ENCODE results near the gene RIMS3. TPM values are rescaled to one million over a fixed set of nuclear protein-coding genes. Genes with fewer than 3 reads are reported as not detected.

RIMS3 gene
- total RNA-seq, 3 donors from 2014 or later: 0.64 to 4.4 (median 2.6) TPM

- Histone ChIP-seq H3K4me1 (no peaks in the 10 kb centered on the region), H3K9me3 (no peaks in the 10 kb centered on the region), H3K36me3 (no peaks in the 10 kb centered on the region), H3K27me3 (no peaks in the 10 kb centered on the region), H3K27ac (no peak overlapping the region), H3K4me3 (no peak overlapping the region)
- TF ChIP-seq POLR2AphosphoS5 (IDR thresholded peaks at IDR 0.05) (no peak), POLR2A (IDR thresholded peaks at IDR 0.05) (no peak), CTCF (IDR thresholded peaks at IDR 0.05) (no peak)
- peak in 1 of 2 donors; percentile 20 for DNase-seq (ENCODE audit: low spot score in 2 of 2)
- intact Hi-C loops (cut with DNase I; ENCODE audit: low total_unique reads): no loop called here
Measured at GRCh38 chr1:40622936-40623629, 42.4 kb downstream of the RIMS3 start.

GRCh38 chr1:40621821-40622450, 43.5 kb downstream of the RIMS3 start:
- Histone ChIP-seq H3K9me3 (no peaks in the 10 kb centered on the region), H3K27me3 (no peaks in the 10 kb centered on the region), H3K4me1 (no peaks in the 10 kb centered on the region), H3K36me3 (no peaks in the 10 kb centered on the region), H3K4me3 (no peak overlapping the region), H3K27ac (no peak overlapping the region)
- intact Hi-C loops (cut with DNase I; ENCODE audit: low total_unique reads): no loop called here
- no peak for TF ChIP-seq POLR2AphosphoS5 (IDR thresholded peaks at IDR 0.05)
- no peak for TF ChIP-seq CTCF (IDR thresholded peaks at IDR 0.05)
- no peak for TF ChIP-seq POLR2A (IDR thresholded peaks at IDR 0.05)
- peak in 1 of 2 donors; percentile 31 for DNase-seq (ENCODE audit: low spot score in 2 of 2)

- no peaks in the 10 kb centered on the region for H3K36me3 ChIP-seq
- no peak overlapping the region for H3K27ac ChIP-seq
- no peak overlapping the region for H3K4me3 ChIP-seq
- no peaks in the 10 kb centered on the region for H3K9me3 ChIP-seq
- intact Hi-C loops (cut with DNase I; ENCODE audit: low total_unique reads): no loop called here
- no peak for TF ChIP-seq POLR2AphosphoS5 (IDR thresholded peaks at IDR 0.05)
- TF ChIP-seq CTCF (IDR thresholded peaks at IDR 0.05): no peak
- TF ChIP-seq POLR2A (IDR thresholded peaks at IDR 0.05): no peak
- no peaks in the 10 kb centered on the region for H3K4me1 ChIP-seq
- peak in 1 of 2 donors; percentile 7 for DNase-seq (ENCODE audit: low spot score in 2 of 2)
- no peaks in the 10 kb centered on the region for H3K27me3 ChIP-seq
Measured at GRCh38 chr1:40620586-40621210, 44.8 kb downstream of the RIMS3 start.

GRCh38 chr1:40620150-40620549, 45.3 kb downstream of the RIMS3 start:
- Histone ChIP-seq H3K36me3 (no peaks in the 10 kb centered on the region), H3K27me3 (no peaks in the 10 kb centered on the region), H3K9me3 (no peaks in the 10 kb centered on the region), H3K4me1 (no peaks in the 10 kb centered on the region), H3K27ac (no peak overlapping the region), H3K4me3 (no peak overlapping the region)
- TF ChIP-seq CTCF (IDR thresholded peaks at IDR 0.05) (no peak), POLR2AphosphoS5 (IDR thresholded peaks at IDR 0.05) (no peak), POLR2A (IDR thresholded peaks at IDR 0.05) (no peak)
- no peak for DNase-seq (ENCODE audit: low spot score in 2 of 2)
- intact Hi-C loops (cut with DNase I; ENCODE audit: low total_unique reads): no loop called here

- no peak for TF ChIP-seq POLR2A (IDR thresholded peaks at IDR 0.05)
- TF ChIP-seq CTCF (IDR thresholded peaks at IDR 0.05): no peak
- no peak for TF ChIP-seq POLR2AphosphoS5 (IDR thresholded peaks at IDR 0.05)
- Histone ChIP-seq H3K4me1 (no peaks in the 10 kb centered on the region), H3K4me3 (no peak overlapping the region), H3K27me3 (no peaks in the 10 kb centered on the region), H3K36me3 (no peaks in the 10 kb centered on the region), H3K27ac (no peak overlapping the region), H3K9me3 (no peaks in the 10 kb centered on the region)
- intact Hi-C loops (cut with DNase I; ENCODE audit: low total_unique reads): no loop called here
- DNase-seq (ENCODE audit: low spot score in 2 of 2): no peak
Measured at GRCh38 chr1:40618108-40618507, 47.4 kb downstream of the RIMS3 start.
